HG03457 (cell line): ENCODE measurements around the gene EXOSC6.
A peak's percentile ranks its signal among the peaks of the same experiment; 100 is the strongest.
"Not testable (repeated sequence)": the region's sequence is repeated elsewhere in the genome, so short reads cannot be mapped to it uniquely, and the experiment has no call there.

Experiments
- ATAC-seq: cut with Tn5 transposase; IDR thresholded peaks from one replicate; pipeline ENCODE4 v1.9.1; 2021; ENCODE audit warnings: moderate number of reproducible peaks; ENCODE audit not compliant: unreplicated experiment

Gene EXOSC6

GRCh38 chr16:70251629-70252354, at the start of gene EXOSC6:
Gene EXOSC6, minus strand, starts transcription at chr16:70251940. Its CDS starts 40 bp downstream, at chr16:70251900.
- peak; percentile 77 for ATAC-seq

GRCh38 chr16:70301121-70301520, 49.4 kb upstream of the EXOSC6 start:
- no peak for ATAC-seq

DNA sequence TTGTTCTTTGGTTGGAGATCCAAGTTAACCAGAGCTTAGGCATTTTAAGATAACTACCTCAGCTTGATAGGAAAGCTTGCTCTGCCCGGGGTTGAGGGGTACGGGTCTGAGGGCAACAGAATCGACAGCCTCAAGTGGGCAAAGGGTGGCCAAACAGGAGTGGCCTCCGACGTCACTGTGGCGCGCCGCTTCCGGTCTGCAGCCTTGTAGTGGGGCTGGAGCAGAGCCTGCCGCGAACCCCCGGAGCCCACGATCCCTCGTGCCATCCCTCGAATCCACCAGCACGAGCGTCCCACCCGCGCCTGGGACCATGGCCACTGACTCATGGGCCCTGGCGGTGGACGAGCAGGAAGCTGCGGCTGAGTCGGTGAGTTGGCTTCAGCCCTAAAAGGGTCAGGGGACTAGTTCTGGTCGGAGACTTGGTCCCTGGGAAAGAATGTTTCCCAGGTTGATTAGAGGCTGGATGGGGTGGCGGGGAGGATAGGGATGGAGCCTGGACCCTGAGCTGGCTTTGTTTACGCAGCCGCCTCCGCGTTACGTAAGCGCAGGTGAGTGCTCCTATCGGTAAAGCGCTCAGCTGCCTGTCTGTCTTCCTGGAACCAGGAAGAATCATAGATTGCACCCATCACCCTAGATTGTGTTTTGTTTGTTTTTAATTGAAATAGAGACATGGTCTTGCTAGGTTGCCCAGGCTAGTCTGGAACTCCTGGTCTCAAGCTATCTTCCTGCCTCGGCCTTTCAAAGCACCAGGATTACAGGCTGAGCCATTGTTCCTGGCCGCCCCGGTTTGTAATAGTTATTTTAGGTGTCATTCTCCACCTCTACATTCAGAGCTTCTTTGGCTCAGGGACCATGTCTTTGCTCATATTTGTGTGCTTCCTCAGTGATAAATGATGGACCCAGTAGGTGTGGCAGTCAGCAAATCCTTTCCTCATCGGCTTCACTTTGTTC, 47.5 kb upstream of the EXOSC6 start, which contains the start of gene DDX19B:
Gene DDX19B, plus strand, starts transcription at position 199 of the 951 bp plus-strand sequence. Its CDS starts 112 bp downstream, at position 311.
- ATAC-seq, result peak; percentile 58

GRCh38 chr16:70295634-70296033, 43.9 kb upstream of the EXOSC6 start:
- ATAC-seq, result no peak

- ATAC-seq, result no peak
These were observed 42.8 kb upstream of the EXOSC6 start for GRCh38 chr16:70294385-70295025.

- ATAC-seq, result not testable (repeated sequence)
These were observed 40.4 kb upstream of the EXOSC6 start for GRCh38 chr16:70292148-70292547.

DNA sequence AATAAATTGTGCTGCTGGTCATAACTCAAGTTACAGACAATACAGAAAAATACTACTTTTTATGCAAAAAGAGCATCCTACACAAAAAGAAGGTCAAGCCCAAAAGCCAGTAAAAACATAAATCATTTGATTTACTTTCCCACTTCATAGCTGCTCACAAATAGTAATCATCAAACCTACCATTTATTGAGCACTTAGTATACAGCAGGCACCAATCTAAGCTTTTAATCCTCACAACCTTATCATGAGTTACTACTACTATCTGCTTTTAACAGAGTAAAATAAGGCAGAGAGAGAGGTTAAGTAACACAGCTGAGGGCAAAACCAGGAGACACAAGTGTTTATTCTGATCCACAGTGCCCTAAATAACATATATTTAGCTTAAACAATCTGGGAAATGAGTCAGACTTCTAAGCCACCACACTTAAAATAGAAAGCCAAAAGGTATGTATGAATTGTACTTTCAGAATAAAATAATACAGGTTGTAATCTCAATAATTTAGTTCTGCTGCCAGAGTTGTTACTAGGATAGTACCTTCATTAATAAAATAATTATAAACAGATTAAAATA, 39.3 kb upstream of the EXOSC6 start:
- no peak for ATAC-seq

DNA sequence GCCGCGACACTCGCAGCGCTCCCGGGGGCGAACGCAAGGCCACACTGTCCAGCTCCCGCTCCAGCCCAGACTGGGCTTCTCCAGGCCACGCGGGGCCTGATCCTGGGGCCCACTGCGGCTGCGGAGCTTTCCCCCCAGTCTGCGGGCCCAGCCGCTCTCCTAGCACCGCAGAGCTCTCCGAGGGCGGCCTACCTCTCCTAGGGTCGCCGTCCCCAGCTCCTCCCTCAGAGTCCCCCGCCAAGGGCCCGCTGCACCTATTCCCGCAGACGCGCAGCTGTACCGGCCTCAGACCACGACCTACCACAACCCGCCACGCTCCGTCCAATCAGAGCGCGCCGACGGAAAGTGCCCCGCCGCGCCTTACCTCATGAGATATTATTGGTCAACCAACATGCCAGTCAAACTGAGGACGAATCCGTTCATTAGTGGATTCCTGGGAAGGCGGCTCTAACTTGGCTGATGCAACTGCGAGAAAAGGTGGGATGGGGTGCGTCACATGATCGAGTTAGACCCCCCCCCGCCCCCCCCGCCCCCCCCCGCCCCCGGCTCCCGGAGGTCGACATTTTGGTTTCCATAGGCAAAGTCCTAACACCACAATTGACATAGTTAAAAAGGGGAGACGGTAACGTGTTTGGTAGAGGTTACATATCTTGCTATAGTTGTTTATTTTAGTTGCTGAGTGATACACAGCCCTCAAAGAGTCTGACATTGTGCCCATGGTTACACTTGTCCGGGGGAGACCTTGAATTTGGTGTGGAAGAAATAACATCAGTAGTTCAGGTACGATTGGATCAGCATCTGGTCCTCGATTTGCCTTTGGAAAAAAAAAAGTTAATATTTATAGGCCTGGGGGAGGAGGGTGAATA, 37.7 kb upstream of the EXOSC6 start, which contains the start of gene AARS1:
Gene AARS1, minus strand, starts transcription at position 278 of the 866 bp plus-strand sequence. CDS start 6,743 bp downstream, outside the sequence.
- ATAC-seq, result peak; percentile 90

GRCh38 chr16:70287304-70287971, 35.7 kb upstream of the EXOSC6 start:
- not testable (repeated sequence) for ATAC-seq

- no peak for ATAC-seq
These were observed 24.7 kb upstream of the EXOSC6 start for GRCh38 chr16:70276392-70276791.

DNA sequence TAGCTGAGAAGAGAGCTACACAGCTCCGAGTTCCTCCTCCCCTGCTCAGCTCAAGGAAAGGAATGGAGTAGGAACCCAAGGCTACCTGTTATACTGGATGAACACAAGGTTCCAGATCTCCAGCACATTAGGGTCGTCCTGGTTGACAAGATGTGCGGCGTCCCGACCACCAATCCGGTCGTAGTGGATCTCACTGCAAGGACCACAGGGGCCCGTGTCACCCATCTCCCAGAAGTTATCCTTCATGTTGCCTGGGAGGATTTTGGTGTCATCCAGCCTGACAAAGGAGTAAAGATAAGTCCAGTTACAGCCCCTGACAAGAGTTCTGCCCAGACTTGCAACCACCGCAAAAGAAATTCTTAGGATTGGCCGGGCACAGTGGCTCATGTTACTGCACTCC, 20.0 kb upstream of the EXOSC6 start:
- no peak for ATAC-seq

DNA sequence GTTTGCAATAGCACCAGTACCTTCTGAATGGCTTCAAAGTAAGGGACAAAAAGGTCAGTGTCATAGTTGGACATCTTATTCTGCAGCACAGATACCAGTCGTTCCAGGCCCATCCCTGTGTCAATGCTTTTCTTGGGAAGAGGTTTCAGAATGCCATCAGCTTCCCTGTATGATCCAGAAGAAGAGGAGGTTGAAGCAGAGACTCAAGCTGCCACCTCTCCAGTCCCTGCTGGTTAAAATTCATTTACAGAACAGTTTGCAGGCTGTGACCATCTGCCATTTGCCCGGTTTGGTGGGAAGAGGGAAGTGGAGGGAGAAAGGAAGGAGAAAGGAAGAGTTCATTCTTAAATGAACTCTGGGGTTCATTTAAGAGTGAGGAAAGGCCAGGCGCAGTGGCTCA, 18.4 kb upstream of the EXOSC6 start:
- ATAC-seq, result no peak

- no peak for ATAC-seq
These were observed 17.7 kb upstream of the EXOSC6 start for GRCh38 chr16:70269471-70269870.

DNA sequence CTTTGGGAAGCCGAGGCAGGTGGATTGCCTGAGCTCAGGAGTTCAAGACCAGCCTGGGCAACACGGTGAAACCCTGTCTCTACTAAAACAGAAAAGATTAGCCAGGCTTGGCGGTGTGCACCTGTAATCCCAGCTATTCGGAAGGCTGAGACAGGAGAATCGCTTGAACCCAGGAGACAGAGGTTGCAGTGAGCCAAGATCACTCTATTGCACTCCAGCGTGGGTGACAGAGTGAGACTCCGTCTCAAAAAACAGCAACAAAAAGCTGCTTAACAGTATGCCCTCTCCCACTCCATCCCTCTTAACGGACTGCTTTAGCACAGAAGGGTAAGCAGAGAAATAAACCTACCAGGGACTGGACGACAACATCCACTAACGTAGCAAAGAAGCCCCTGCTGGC, 16.2 kb upstream of the EXOSC6 start:
- not testable (repeated sequence) for ATAC-seq

- no peak for ATAC-seq
These were observed 15.8 kb upstream of the EXOSC6 start for GRCh38 chr16:70267516-70267915.

DNA sequence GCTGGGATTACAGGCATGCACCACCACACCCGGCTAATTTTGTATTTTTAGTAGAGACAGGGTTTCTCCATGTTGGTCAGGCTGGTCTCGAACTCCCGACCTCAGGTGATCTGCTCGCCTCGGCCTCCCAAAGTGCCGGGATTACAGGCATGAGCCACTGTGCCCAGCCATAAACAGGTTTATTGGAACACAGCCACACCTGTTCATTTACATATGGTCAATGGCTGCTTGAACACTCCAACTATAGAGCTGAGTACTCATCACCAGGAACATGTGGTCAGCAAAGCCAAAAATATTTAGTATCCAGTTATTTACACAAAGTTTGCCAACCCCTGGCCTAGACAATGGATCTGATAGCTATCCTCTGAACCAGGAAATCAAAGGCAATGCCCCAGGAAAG, 8.2 kb upstream of the EXOSC6 start:
- not testable (repeated sequence) for ATAC-seq

- ATAC-seq, result no peak
These were observed 7.2 kb upstream of the EXOSC6 start for GRCh38 chr16:70258946-70259345.

GRCh38 chr16:70258065-70258464, 6.3 kb upstream of the EXOSC6 start:
- no peak for ATAC-seq

DNA sequence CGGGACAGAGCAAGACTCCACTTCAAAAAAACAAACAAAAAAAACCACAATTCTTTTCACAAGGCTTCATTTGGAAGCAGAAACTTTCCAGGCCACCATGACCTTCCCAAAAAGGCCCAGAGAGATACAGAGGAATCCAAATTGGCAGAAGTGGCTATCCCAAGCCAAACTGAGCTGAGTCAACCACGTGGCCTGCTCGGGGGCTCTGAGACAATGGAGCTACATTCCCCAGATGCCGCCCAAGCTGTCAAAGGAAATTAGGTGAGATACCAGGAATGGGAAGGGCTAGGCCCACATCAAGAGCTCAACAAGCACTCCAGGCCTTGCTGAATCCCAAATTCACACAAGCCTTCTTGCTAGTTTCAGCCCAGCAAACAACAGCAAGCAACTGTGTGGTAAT, 5.7 kb upstream of the EXOSC6 start:
- no peak for ATAC-seq
